OCI-LY7 (cell line): Measurements from ENCODE around the gene PCNT. TPM values are rescaled to one million over a fixed set of nuclear protein-coding genes. Genes with fewer than 3 reads are reported as not detected.

Source experiments
- BruUV-seq: library from RNA; stranded (reverse); fragments of 400-500 nt; replicated peaks from 2 replicates; lab custom pipeline; 2021; lab: Mats Ljungman, UMichigan
- CTCF ChIA-PET: fragments of 300-600 bp; sonication (Branson Sonifier 250); formaldehyde crosslinking; loops from one replicate; lab custom pipeline; 2022; ENCODE audit warnings: antibody characterized with exemption; ENCODE audit not compliant: unreplicated experiment; lab: Charles Lee
- POLR2A ChIA-PET: fragments of 300-600 bp; sonication (Branson Sonifier 250); formaldehyde crosslinking; loops from one replicate; lab custom pipeline; 2022; ENCODE audit warnings: antibody characterized with exemption; lab: Charles Lee
- DNase-seq: peaks from one replicate; pipeline ENCODE4 v3.0.0-alpha.2; 2015; ENCODE audit warnings: low spot score
- H2AFZ ChIP-seq: fragments of 200-600 bp; sonication (generic), shearing (Covaris generic); 2 replicates; pipeline ENCODE4 v1.6.1; 2014; ENCODE audit warnings: mild to moderate bottlenecking, antibody characterized with exemption, low read length, moderate library complexity
- H3K27ac ChIP-seq: fragments of 200-600 bp; sonication (generic); 2 replicates; pipeline ENCODE4 v1.5.1; 2014; ENCODE audit warnings: mixed run types, low read depth, mild to moderate bottlenecking, moderate library complexity, low read length, inconsistent platforms; ENCODE audit not compliant: poor library complexity, severe bottlenecking
- H3K36me3 ChIP-seq: fragments of 200-600 bp; sonication (generic); 2 replicates; pipeline ENCODE4 v1.6.1; 2014; ENCODE audit warnings: mild to moderate bottlenecking, antibody characterized with exemption, low read length, moderate library complexity, mixed read lengths; ENCODE audit not compliant: insufficient read depth
- H3K4me1 ChIP-seq: fragments of 200-600 bp; sonication (generic); 2 replicates; pipeline ENCODE4 v1.5.1; 2014; ENCODE audit warnings: mild to moderate bottlenecking, low read length; ENCODE audit not compliant: insufficient read depth, poor library complexity, severe bottlenecking
- H3K4me2 ChIP-seq: fragments of 200-600 bp; sonication (generic); 2 replicates; pipeline ENCODE4 v1.6.1; 2014; ENCODE audit warnings: mild to moderate bottlenecking, low read length
- H3K4me3 ChIP-seq: fragments of 200-600 bp; sonication (generic); 2 replicates; pipeline ENCODE4 v1.5.1; 2014; ENCODE audit warnings: mild to moderate bottlenecking, low read depth, low read length; ENCODE audit not compliant: poor library complexity, severe bottlenecking
- H3K79me2 ChIP-seq: fragments of 200-600 bp; sonication (generic); 2 replicates; pipeline ENCODE4 v1.6.1; 2016; ENCODE audit warnings: low read depth, mild to moderate bottlenecking, low read length, moderate library complexity, mixed read lengths; ENCODE audit not compliant: insufficient read depth
- H3K9me2 ChIP-seq: fragments of 200-600 bp; sonication (generic); 2 replicates; pipeline ENCODE4 v1.6.1; 2016; ENCODE audit warnings: mild to moderate bottlenecking, low read length, mixed read lengths; ENCODE audit not compliant: insufficient read depth
- H3K9me3 ChIP-seq: fragments of 200-600 bp; sonication (generic); 2 replicates; pipeline ENCODE4 v1.6.1; 2014; ENCODE audit warnings: mild to moderate bottlenecking, mixed run types, low read length, mixed read lengths
- H4K20me1 ChIP-seq: fragments of 200-600 bp; sonication (generic); 2 replicates; pipeline ENCODE4 v1.6.1; 2014; ENCODE audit warnings: mild to moderate bottlenecking, antibody characterized with exemption, low read length, moderate library complexity, mixed read lengths; ENCODE audit not compliant: insufficient read depth
- CTCF ChIP-seq: fragments of 200-600 bp; sonication (generic); conservative IDR thresholded peaks from 2 replicates; pipeline ENCODE4 v1.5.1; 2014; ENCODE audit warnings: mild to moderate bottlenecking, antibody characterized with exemption, low read length, moderate library complexity, mixed read lengths
- EZH2phosphoT487 ChIP-seq: fragments of 200-600 bp; sonication (generic); IDR thresholded peaks from 2 replicates; pipeline ENCODE4 v1.6.1; 2018; ENCODE audit warnings: low read depth, borderline replicate concordance, mild to moderate bottlenecking, mixed run types, antibody characterized with exemption, low read length, moderate library complexity, mixed read lengths
- intact Hi-C: fragments of 100-400 bp; cut with micrococcal nuclease; formaldehyde crosslinking; loops from one replicate; pipeline ENCODE4 v1.10.0; 2022; ENCODE audit not compliant: unreplicated experiment
- total RNA-seq, 2 experiments: library from RNA; depleted of rRNA in 1 of 2; stranded (reverse); fragments of >200 nt in 1 of 2; shearing (Covaris generic) in 1 of 2; gene quantifications; 2 replicates each; pipeline ENCODE4 v1.2.3, GENCODE V29; 2014 to 2022

Gene PCNT
- total RNA-seq, 2 experiments from 2014 or later, result 48.4 to 84.1 TPM

- no peak for DNase-seq
- no peak overlapping the region for H3K4me3 ChIP-seq
- H3K4me2 ChIP-seq, result no peak overlapping the region
- no peaks in the 10 kb centered on the region for H3K79me2 ChIP-seq
- H3K9me3 ChIP-seq, result no peaks in the 10 kb centered on the region
- POLR2A ChIA-PET, result no interaction called here
- H4K20me1 ChIP-seq, result no peaks in the 10 kb centered on the region
- TF ChIP-seq EZH2phosphoT487, result no peak
- TF ChIP-seq CTCF, result no peak
- CTCF ChIA-PET, result no interaction called here
- no peak overlapping the region for H2AFZ ChIP-seq
- no peaks in the 10 kb centered on the region for H3K4me1 ChIP-seq
- peaks cover 3% of the 10 kb centered on the region; the same call in 1 of the 2 replicates for H3K36me3 ChIP-seq
- no peak overlapping the region for H3K27ac ChIP-seq
- no peaks in the 10 kb centered on the region for H3K9me2 ChIP-seq
- intact Hi-C loops, result no loop called here
- BruUV-seq, result no TSS peak
Observed at GRCh38 chr21:46477765-46478164, 153.8 kb downstream of the PCNT start.

GRCh38 chr21:46478910-46479309 is 155.0 kb downstream of the PCNT start:
- no peaks in the 10 kb centered on the region for H3K4me1 ChIP-seq
- ChIA-PET CTCF (no interaction called here), POLR2A (interaction anchor here (1.4 kb wide), 1 partner anchor 10 kb away, joined by 4 read pairs; no protein-coding TSS in a partner anchor)
- H3K4me2 ChIP-seq, result no peak overlapping the region
- H3K9me3 ChIP-seq, result no peaks in the 10 kb centered on the region
- H3K79me2 ChIP-seq, result no peaks in the 10 kb centered on the region
- no peaks in the 10 kb centered on the region for H3K9me2 ChIP-seq
- BruUV-seq, result no TSS peak
- no peaks in the 10 kb centered on the region for H4K20me1 ChIP-seq
- H3K4me3 ChIP-seq, result no peak overlapping the region
- intact Hi-C loops, result no loop called here
- H3K36me3 ChIP-seq, result peaks cover 3% of the 10 kb centered on the region; the same call in 1 of the 2 replicates
- no peak for TF ChIP-seq CTCF
- TF ChIP-seq EZH2phosphoT487, result no peak
- no peak overlapping the region for H3K27ac ChIP-seq
- DNase-seq, result no peak
- no peak overlapping the region for H2AFZ ChIP-seq

- Histone ChIP-seq H2AFZ (no peak overlapping the region), H3K27ac (no peak overlapping the region), H3K9me3 (no peaks in the 10 kb centered on the region), H3K4me3 (no peak overlapping the region), H3K9me2 (no peaks in the 10 kb centered on the region), H3K79me2 (no peaks in the 10 kb centered on the region), H3K36me3 (peaks cover 10% of the 10 kb centered on the region), H3K4me2 (no peak overlapping the region), H4K20me1 (no peaks in the 10 kb centered on the region), H3K4me1 (no peaks in the 10 kb centered on the region)
- DNase-seq, result no peak
- intact Hi-C loops, result no loop called here
- CTCF ChIA-PET, result no interaction called here
- no TSS peak for BruUV-seq
- TF ChIP-seq CTCF, result no peak
- no peak for TF ChIP-seq EZH2phosphoT487
- POLR2A ChIA-PET, result no interaction called here
Observed at GRCh38 chr21:46480466-46480865, 156.5 kb downstream of the PCNT start.
